ENCODE measurements around the gene B3GNT5.

B3GNT5 gene

DNA sequence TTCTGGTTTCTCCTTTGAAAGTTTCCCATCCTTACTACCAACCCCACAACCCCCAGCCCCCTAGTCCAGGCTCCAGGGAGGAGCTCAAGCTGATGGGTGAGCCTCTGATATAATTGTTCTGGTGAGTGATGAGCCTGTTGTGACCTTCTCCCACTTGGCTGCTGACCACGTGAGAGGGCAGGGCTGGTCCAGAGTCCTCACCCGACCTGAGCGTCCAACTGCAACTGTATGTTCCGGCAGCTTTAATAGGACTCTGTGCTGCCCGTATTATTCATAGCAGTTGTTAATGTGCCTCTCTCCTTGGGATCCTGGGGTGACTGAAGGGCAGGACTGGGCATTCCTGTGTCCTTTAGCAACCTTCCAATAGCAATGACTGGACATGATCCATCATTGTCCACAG is 56.2 kb downstream of the B3GNT5 start:
- TF ChIP-seq NFIC (IDR thresholded peaks at IDR 0.05) (no peak), TAF1 (IDR thresholded peaks at IDR 0.05; ENCODE audit: low read depth) (no peak), ZBTB7A (IDR thresholded peaks at IDR 0.05; ENCODE audit: low read depth) (no peak), CEBPB (IDR thresholded peaks at IDR 0.05) (no peak), RAD21 (IDR thresholded peaks at IDR 0.05; ENCODE audit: low read depth) (no peak), EGR1 (IDR thresholded peaks at IDR 0.05) (no peak), TEAD4 (IDR thresholded peaks at IDR 0.05) (no peak), CREB1 (IDR thresholded peaks at IDR 0.05; ENCODE audit: low read depth) (no peak), TCF12 (IDR thresholded peaks at IDR 0.05; ENCODE audit: low read depth) (no peak)
- TF ChIP-seq, protein P1, sequence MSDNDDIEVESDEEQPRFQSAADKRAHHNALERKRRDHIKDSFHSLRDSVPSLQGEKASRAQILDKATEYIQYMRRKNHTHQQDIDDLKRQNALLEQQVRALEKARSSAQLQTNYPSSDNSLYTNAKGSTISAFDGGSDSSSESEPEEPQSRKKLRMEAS (IDR thresholded peaks at IDR 0.05), result no peak
- TF ChIP-seq, protein P2, sequence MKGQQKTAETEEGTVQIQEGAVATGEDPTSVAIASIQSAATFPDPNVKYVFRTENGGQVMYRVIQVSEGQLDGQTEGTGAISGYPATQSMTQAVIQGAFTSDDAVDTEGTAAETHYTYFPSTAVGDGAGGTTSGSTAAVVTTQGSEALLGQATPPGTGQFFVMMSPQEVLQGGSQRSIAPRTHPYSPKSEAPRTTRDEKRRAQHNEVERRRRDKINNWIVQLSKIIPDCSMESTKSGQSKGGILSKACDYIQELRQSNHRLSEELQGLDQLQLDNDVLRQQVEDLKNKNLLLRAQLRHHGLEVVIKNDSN (IDR thresholded peaks at IDR 0.05), result no peak
- TF ChIP-seq, protein P3, sequence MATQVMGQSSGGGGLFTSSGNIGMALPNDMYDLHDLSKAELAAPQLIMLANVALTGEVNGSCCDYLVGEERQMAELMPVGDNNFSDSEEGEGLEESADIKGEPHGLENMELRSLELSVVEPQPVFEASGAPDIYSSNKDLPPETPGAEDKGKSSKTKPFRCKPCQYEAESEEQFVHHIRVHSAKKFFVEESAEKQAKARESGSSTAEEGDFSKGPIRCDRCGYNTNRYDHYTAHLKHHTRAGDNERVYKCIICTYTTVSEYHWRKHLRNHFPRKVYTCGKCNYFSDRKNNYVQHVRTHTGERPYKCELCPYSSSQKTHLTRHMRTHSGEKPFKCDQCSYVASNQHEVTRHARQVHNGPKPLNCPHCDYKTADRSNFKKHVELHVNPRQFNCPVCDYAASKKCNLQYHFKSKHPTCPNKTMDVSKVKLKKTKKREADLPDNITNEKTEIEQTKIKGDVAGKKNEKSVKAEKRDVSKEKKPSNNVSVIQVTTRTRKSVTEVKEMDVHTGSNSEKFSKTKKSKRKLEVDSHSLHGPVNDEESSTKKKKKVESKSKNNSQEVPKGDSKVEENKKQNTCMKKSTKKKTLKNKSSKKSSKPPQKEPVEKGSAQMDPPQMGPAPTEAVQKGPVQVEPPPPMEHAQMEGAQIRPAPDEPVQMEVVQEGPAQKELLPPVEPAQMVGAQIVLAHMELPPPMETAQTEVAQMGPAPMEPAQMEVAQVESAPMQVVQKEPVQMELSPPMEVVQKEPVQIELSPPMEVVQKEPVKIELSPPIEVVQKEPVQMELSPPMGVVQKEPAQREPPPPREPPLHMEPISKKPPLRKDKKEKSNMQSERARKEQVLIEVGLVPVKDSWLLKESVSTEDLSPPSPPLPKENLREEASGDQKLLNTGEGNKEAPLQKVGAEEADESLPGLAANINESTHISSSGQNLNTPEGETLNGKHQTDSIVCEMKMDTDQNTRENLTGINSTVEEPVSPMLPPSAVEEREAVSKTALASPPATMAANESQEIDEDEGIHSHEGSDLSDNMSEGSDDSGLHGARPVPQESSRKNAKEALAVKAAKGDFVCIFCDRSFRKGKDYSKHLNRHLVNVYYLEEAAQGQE (IDR thresholded peaks at IDR 0.05; ENCODE audit: low read depth), result no peak

DNA sequence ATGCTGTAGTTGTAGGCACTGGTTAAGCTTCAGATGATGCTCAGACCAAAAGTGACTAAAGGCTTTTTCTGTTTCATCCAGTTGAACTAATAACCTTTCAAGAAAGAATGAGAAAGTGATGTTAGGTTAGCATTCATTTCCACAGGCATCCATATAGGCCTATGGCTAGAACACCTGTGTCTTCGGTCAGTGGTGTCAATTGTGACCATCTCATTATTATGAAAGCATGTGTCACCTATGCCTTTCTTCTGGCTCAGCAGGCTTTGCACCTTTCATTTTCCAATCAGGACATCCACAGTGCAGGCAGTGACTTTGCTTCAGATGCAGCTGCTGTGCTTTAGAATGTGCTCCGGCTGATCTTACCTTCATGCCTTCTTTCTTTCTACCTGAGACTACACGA is 57.9 kb downstream of the B3GNT5 start:
- TF ChIP-seq YY1 (IDR thresholded peaks at IDR 0.05; ENCODE audit: low read depth), result no peak
- TF ChIP-seq TCF12 (IDR thresholded peaks at IDR 0.05; ENCODE audit: low read depth), result no peak
- no peak for TF ChIP-seq RAD21 (IDR thresholded peaks at IDR 0.05; ENCODE audit: low read depth)
- TF ChIP-seq ZBTB7A (IDR thresholded peaks at IDR 0.05; ENCODE audit: low read depth), result no peak
- TF ChIP-seq FOXM1 (IDR thresholded peaks at IDR 0.05; ENCODE audit: borderline replicate concordance, low read depth), result no peak
- no peak for TF ChIP-seq CREB1 (IDR thresholded peaks at IDR 0.05; ENCODE audit: low read depth)
- no peak for TF ChIP-seq CEBPB (IDR thresholded peaks at IDR 0.05)
- no peak for TF ChIP-seq EGR1 (IDR thresholded peaks at IDR 0.05)
- no peak for TF ChIP-seq TAF1 (IDR thresholded peaks at IDR 0.05; ENCODE audit: low read depth)
- no peak for TF ChIP-seq EP300 (IDR thresholded peaks at IDR 0.05; ENCODE audit: borderline replicate concordance)
- TF ChIP-seq TEAD4 (IDR thresholded peaks at IDR 0.05), result no peak
- TF ChIP-seq, protein P1 (IDR thresholded peaks at IDR 0.05), result no peak
- TF ChIP-seq, protein P2 (IDR thresholded peaks at IDR 0.05), result no peak
- TF ChIP-seq, protein P3 (IDR thresholded peaks at IDR 0.05; ENCODE audit: low read depth), result no peak
- TF ChIP-seq NFIC (IDR thresholded peaks at IDR 0.05), result no peak

DNA sequence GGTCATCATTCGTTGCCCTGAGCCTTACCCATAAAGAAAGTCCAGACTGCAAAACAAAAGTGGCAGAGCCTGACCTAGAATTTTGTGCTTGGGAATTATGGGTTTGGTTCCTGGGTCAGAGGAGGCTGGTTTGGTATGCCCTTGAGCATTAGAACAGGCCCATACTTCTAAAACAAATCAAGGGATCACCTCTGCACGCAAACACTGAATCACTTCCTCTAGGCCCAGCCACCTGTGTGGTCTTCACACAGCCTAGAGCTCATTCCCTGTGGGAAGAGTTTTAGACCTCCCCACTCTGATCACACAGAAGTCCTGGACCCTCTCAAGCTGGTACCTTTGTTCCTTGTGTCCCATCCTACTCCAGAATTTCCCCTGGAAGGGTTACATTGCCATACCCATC is 59.4 kb downstream of the B3GNT5 start:
- no peak for TF ChIP-seq EP300 (IDR thresholded peaks at IDR 0.05; ENCODE audit: borderline replicate concordance)
- TF ChIP-seq CEBPB (IDR thresholded peaks at IDR 0.05), result no peak
- TF ChIP-seq TAF1 (IDR thresholded peaks at IDR 0.05; ENCODE audit: low read depth), result no peak
- no peak for TF ChIP-seq EGR1 (IDR thresholded peaks at IDR 0.05)
- no peak for TF ChIP-seq TEAD4 (IDR thresholded peaks at IDR 0.05)
- TF ChIP-seq, protein P2 (IDR thresholded peaks at IDR 0.05), result no peak
- no peak for TF ChIP-seq TCF12 (IDR thresholded peaks at IDR 0.05; ENCODE audit: low read depth)
- no peak for TF ChIP-seq ZBTB7A (IDR thresholded peaks at IDR 0.05; ENCODE audit: low read depth)
- TF ChIP-seq CREB1 (IDR thresholded peaks at IDR 0.05; ENCODE audit: low read depth), result no peak
- no peak for TF ChIP-seq YY1 (IDR thresholded peaks at IDR 0.05; ENCODE audit: low read depth)
- TF ChIP-seq, protein P3 (IDR thresholded peaks at IDR 0.05; ENCODE audit: low read depth), result no peak
- no peak for TF ChIP-seq FOXM1 (IDR thresholded peaks at IDR 0.05; ENCODE audit: borderline replicate concordance, low read depth)
- TF ChIP-seq, protein P1 (IDR thresholded peaks at IDR 0.05), result no peak
- TF ChIP-seq RAD21 (IDR thresholded peaks at IDR 0.05; ENCODE audit: low read depth), result no peak
- no peak for TF ChIP-seq NFIC (IDR thresholded peaks at IDR 0.05)

DNA sequence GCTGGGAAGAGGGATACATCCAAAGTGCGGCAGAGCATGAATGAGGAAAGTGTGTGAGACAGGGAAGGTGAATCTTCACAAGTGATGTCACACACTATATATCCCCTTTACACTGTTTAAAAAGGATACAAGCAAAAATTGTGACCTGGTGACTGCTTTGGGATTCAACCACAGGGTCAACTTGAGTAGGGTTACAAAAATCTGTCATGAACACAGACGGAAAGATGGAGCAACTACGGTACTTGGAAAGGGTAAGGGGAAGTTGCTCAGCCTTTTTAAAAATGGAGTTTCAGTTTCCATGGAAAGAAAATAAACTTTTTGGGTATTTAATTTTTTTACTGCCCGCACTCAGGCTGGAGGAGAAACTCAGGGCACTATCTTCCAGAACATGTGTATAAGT is 60.3 kb downstream of the B3GNT5 start:
- no peak for TF ChIP-seq TCF12 (IDR thresholded peaks at IDR 0.05; ENCODE audit: low read depth)
- TF ChIP-seq EGR1 (IDR thresholded peaks at IDR 0.05), result no peak
- TF ChIP-seq, protein P3 (IDR thresholded peaks at IDR 0.05; ENCODE audit: low read depth), result no peak
- no peak for TF ChIP-seq ZBTB7A (IDR thresholded peaks at IDR 0.05; ENCODE audit: low read depth)
- TF ChIP-seq FOXM1 (IDR thresholded peaks at IDR 0.05; ENCODE audit: borderline replicate concordance, low read depth), result no peak
- TF ChIP-seq, protein P2 (IDR thresholded peaks at IDR 0.05), result no peak
- TF ChIP-seq CREB1 (IDR thresholded peaks at IDR 0.05; ENCODE audit: low read depth), result no peak
- no peak for TF ChIP-seq TEAD4 (IDR thresholded peaks at IDR 0.05)
- no peak for TF ChIP-seq TAF1 (IDR thresholded peaks at IDR 0.05; ENCODE audit: low read depth)
- TF ChIP-seq RAD21 (IDR thresholded peaks at IDR 0.05; ENCODE audit: low read depth), result no peak
- TF ChIP-seq YY1 (IDR thresholded peaks at IDR 0.05; ENCODE audit: low read depth), result no peak
- TF ChIP-seq, protein P1 (IDR thresholded peaks at IDR 0.05), result no peak
- TF ChIP-seq EP300 (IDR thresholded peaks at IDR 0.05; ENCODE audit: borderline replicate concordance), result no peak
- TF ChIP-seq CEBPB (IDR thresholded peaks at IDR 0.05), result no peak
- TF ChIP-seq NFIC (IDR thresholded peaks at IDR 0.05), result no peak

Data from Ishikawa (cell line).